Fibroblast of villous mesenchyme (primary cell): ENCODE results near the gene DCUN1D4. TPM values are rescaled to one million over a fixed set of nuclear protein-coding genes. Genes with fewer than 3 reads are reported as not detected.

Experiments
- DNase-seq: peaks from one replicate; pipeline ENCODE4 v3.0.0-alpha.2; 2010; ENCODE audit warnings: low read depth
- H3K4me3 ChIP-seq: 2 replicates; pipeline ENCODE4 v1.5.1; 2011; ENCODE audit warnings: low read depth, mild to moderate bottlenecking, low read length
- CTCF ChIP-seq: IDR thresholded peaks from 2 replicates; pipeline ENCODE4 v1.5.1; 2012; ENCODE audit warnings: low read depth, mild to moderate bottlenecking, low read length; ENCODE audit not compliant: insufficient read depth
- total RNA-seq: library from RNA; depleted of rRNA; stranded (reverse); fragments of >200 nt; gene quantifications from 2 replicates; pipeline ENCODE4 v1.2.3, GENCODE V29; 2012

DCUN1D4 gene
- total RNA-seq = 36.4 and 58.3 TPM in 2 replicates

GRCh38 chr4:51842554-51843308 is at the start of gene DCUN1D4:
DCUN1D4 (plus strand) TSS chr4:51843153; CDS start chr4:51843243, 90 bp downstream.
- DNase-seq = peak; percentile 100
- TF ChIP-seq CTCF = peak; percentile 36
- peak within 1 kb of the TSS; percentile 91 for H3K4me3 ChIP-seq

GRCh38 chr4:51820443-51821234 is 22.3 kb upstream of the DCUN1D4 start:
- no peak for DNase-seq
- no peak overlapping the region for H3K4me3 ChIP-seq
- TF ChIP-seq CTCF = no peak

- no peak for TF ChIP-seq CTCF
- H3K4me3 ChIP-seq = no peak overlapping the region
- no peak for DNase-seq
Measured at GRCh38 chr4:51825341-51825740, 17.6 kb upstream of the DCUN1D4 start.

- DNase-seq = peak; percentile 13
- H3K4me3 ChIP-seq = no peak overlapping the region
- no peak for TF ChIP-seq CTCF
Measured at GRCh38 chr4:51830156-51830720, 12.7 kb upstream of the DCUN1D4 start.

GRCh38 chr4:51831133-51831532 is 11.8 kb upstream of the DCUN1D4 start:
- peak; percentile 62 for DNase-seq
- peak; percentile 82 for TF ChIP-seq CTCF
- H3K4me3 ChIP-seq = no peak overlapping the region

GRCh38 chr4:51833236-51833635 is 9.7 kb upstream of the DCUN1D4 start:
- no peak overlapping the region for H3K4me3 ChIP-seq
- no peak for TF ChIP-seq CTCF
- DNase-seq = no peak
